HFFc6 (cell line): ENCODE results near the gene UBE2F. TPM values are rescaled to one million over a fixed set of nuclear protein-coding genes. Genes with fewer than 3 reads are reported as not detected.
A peak's percentile ranks its signal among the peaks of the same experiment; 100 is the strongest.

ENCODE experiments used
- DNase-seq: peaks from one replicate; pipeline ENCODE4 v3.0.0-alpha.2; 2018
- H3K27ac Mint-ChIP-seq: 2 replicates; pipeline ENCODE4 v1.8.0; 2020; ENCODE audit warnings: mild to moderate bottlenecking, mixed read lengths
- H3K27me3 Mint-ChIP-seq: 2 replicates; pipeline ENCODE4 v1.8.0; 2021; ENCODE audit warnings: mild to moderate bottlenecking, moderate library complexity, mixed read lengths; ENCODE audit not compliant: insufficient read depth
- H3K36me3 Mint-ChIP-seq: 2 replicates; pipeline ENCODE4 v1.8.0; 2021; ENCODE audit warnings: low read depth, mixed read lengths
- H3K4me1 Mint-ChIP-seq: 2 replicates; pipeline ENCODE4 v1.8.0; 2020; ENCODE audit warnings: low read depth, mixed read lengths
- H3K4me3 Mint-ChIP-seq: 2 replicates; pipeline ENCODE4 v1.8.0; 2020; ENCODE audit warnings: mild to moderate bottlenecking, moderate library complexity, mixed read lengths
- H3K9me3 Mint-ChIP-seq: 2 replicates; pipeline ENCODE4 v1.8.0; 2020; ENCODE audit warnings: mild to moderate bottlenecking, mixed read lengths
- total RNA-seq, 6 experiments: library from RNA; stranded (reverse); fragmentation: NEBNext Ultra II Directional; extraction: Animal tissue kit (Norgen Biotek cat#: 25700); gene quantifications; 2 replicates in 1 of 6; 3 replicates in 5 of 6; pipeline ENCODE4 v1.2.3, GENCODE V29; 2021
- TF ChIP-seq, protein P1 (sequence below): fragments of 200-600 bp; sonication (generic); IDR thresholded peaks from 2 replicates; pipeline ENCODE4 v1.5.0; 2021; ENCODE audit warnings: antibody characterized with exemption, mild to moderate bottlenecking

UBE2F gene
- total RNA-seq, 6 experiments from 2014 or later = 48.7 to 54.1 (median 51.5) TPM

DNA sequence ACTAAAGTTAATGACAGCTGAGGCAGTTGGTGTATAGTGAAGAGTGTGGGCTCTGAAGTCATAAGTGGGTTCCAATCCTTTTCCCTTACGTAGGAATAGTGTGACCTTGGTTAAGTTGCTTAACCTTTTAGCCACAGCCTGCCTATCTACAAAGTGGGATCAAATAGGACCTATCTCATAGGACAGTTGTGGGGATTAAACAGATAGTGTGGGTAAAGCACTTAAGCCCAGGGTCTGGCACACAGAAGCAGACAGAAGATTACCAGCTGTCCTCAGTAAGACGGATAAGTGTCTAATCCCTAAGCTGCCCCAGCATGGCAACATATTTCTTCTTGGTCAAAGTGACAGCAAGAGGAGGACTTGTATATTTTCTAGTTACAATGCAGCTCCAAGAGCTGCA lies 28.2 kb downstream of the UBE2F start:
- H3K36me3 Mint-ChIP-seq = peaks cover 11% of the 10 kb centered on the region
- no peak for DNase-seq
- no peak overlapping the region for H3K4me3 Mint-ChIP-seq
- TF ChIP-seq, protein P1, sequence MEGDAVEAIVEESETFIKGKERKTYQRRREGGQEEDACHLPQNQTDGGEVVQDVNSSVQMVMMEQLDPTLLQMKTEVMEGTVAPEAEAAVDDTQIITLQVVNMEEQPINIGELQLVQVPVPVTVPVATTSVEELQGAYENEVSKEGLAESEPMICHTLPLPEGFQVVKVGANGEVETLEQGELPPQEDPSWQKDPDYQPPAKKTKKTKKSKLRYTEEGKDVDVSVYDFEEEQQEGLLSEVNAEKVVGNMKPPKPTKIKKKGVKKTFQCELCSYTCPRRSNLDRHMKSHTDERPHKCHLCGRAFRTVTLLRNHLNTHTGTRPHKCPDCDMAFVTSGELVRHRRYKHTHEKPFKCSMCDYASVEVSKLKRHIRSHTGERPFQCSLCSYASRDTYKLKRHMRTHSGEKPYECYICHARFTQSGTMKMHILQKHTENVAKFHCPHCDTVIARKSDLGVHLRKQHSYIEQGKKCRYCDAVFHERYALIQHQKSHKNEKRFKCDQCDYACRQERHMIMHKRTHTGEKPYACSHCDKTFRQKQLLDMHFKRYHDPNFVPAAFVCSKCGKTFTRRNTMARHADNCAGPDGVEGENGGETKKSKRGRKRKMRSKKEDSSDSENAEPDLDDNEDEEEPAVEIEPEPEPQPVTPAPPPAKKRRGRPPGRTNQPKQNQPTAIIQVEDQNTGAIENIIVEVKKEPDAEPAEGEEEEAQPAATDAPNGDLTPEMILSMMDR = no peak
- no peak overlapping the region for H3K27ac Mint-ChIP-seq
- peaks cover 7% of the 10 kb centered on the region for H3K9me3 Mint-ChIP-seq
- peaks cover 16% of the 10 kb centered on the region for H3K4me1 Mint-ChIP-seq
- H3K27me3 Mint-ChIP-seq = no peaks in the 10 kb centered on the region

DNA sequence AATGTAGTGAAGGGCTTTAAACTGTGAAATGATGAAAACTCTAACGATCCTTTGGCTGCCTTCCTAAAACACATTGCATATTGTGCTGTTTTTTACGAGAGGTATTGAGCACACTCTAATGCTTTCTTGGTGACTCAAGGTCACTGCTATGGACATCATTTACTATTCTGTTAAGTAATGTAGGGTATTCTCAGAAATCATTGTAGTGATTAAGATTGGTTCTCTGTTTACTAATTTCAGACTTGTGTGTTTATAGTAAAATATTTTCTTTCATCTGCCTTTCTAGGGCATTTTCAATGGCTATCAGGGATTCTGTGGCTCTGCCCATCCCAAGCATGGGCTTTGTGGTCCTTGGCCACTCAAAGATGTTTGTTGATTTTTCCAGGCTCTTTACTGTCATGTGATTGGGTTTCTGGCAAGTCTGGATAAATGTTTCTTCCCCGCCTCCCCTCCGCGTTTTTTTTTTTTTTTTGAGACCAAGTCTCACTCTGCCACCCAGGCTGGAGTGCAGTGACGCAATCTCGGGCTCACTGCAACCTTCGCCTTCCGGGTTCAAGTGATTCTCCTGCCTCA lies 29.3 kb downstream of the UBE2F start:
- TF ChIP-seq, protein P1 = no peak
- Mint-ChIP-seq H3K4me1 (peaks cover 16% of the 10 kb centered on the region), H3K9me3 (peaks cover 10% of the 10 kb centered on the region), H3K36me3 (peaks cover 14% of the 10 kb centered on the region), H3K4me3 (no peak overlapping the region), H3K27me3 (no peaks in the 10 kb centered on the region), H3K27ac (peak overlapping the region; percentile 77)
- DNase-seq = peak; percentile 66

DNA sequence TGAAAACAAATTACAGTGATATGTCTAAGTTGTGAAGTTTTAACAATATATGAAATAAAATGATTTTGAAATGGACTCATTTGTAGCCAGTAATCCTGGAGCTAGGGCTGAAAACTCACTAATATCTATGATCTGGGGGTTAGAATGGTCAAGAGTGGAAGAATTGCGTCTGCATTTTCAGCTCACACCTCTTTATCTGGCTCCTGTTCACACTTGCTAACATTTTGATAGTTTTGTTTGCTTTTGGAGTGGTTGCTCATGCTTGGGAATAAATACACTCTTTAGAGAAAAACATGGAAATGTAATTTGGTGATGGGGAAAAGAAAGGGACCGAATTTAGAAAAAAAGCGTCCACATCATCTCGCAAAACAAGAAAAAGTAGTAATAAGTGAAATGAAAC lies 30.7 kb downstream of the UBE2F start:
- Mint-ChIP-seq H3K36me3 (peaks cover 14% of the 10 kb centered on the region), H3K4me3 (no peak overlapping the region), H3K27me3 (no peaks in the 10 kb centered on the region), H3K4me1 (peaks cover 16% of the 10 kb centered on the region), H3K27ac (no peak overlapping the region), H3K9me3 (peaks cover 10% of the 10 kb centered on the region)
- DNase-seq = no peak
- TF ChIP-seq, protein P1 = no peak

DNA sequence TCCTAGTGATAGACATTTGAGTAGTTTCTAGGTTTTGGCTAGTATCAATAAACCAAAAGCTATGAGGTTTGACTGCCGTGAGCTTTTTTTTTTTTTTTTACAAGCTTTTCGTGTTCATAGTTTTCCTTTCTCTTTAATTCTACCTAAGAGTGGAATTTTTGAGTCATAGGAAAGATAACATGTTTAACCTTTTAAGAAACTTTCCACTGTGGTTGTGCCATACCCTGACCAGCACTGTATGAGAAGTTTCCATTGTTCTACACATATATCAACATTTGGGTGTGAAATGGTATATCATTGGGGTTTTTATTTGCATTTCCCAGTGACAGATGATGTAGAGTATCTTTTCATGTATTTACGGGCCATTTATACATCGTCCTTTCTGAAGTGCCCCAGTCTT lies 31.7 kb downstream of the UBE2F start:
- Mint-ChIP-seq H3K9me3 (peaks cover 10% of the 10 kb centered on the region), H3K27ac (no peak overlapping the region), H3K27me3 (no peaks in the 10 kb centered on the region), H3K4me3 (no peak overlapping the region), H3K4me1 (peaks cover 16% of the 10 kb centered on the region), H3K36me3 (peaks cover 14% of the 10 kb centered on the region)
- no peak for DNase-seq
- TF ChIP-seq, protein P1 = no peak

DNA sequence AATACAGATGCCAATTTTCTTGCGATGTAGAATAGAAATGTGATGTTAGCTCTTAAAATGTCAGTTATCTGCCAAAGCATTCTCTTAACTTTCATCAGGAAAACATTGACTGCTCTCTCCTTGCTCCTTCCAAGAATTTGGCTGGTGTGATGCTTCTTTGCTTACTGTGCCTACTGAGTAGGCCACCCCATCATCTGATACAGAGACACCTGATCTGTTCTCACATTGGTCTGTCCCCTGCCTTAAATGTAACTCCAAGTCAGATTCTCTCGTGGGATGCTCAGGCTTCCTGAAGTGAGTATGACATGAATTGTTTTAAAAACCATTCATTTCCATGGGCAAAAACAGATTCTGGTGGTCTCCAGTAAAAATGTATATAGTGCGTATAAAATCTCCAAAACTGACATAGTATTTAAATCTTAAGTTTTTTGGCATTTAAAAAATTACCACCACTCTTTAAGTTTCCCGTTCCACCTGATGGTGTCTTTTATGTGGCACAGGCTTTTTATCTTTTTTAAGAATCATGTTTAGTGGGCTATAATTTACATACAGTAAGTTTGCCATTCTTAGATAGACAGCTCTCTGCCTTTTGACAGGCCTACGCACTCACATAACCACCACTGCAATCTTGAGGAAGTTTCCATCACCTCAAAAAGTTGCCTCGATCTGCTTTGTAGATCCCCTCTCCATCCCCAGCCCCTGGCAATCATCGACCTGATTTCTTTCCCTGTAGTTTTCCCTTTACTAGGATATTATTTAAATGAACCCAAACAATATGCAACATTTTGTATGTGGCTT lies 36.6 kb downstream of the UBE2F start:
- H3K27ac Mint-ChIP-seq = no peak overlapping the region
- no peak overlapping the region for H3K4me3 Mint-ChIP-seq
- peaks cover 19% of the 10 kb centered on the region for H3K36me3 Mint-ChIP-seq
- TF ChIP-seq, protein P1 = no peak
- no peaks in the 10 kb centered on the region for H3K4me1 Mint-ChIP-seq
- peaks cover 10% of the 10 kb centered on the region for H3K9me3 Mint-ChIP-seq
- no peaks in the 10 kb centered on the region for H3K27me3 Mint-ChIP-seq
- DNase-seq = no peak
